OCI-LY3 (cell line): Measurements from ENCODE around the gene PTPRD.

ENCODE experiments used
- H2AFZ ChIP-seq: fragments of 200-600, 300-600 bp; shearing (Covaris generic); 2 replicates; pipeline ENCODE4 v1.6.0; 2014; ENCODE audit warnings: antibody characterized with exemption, low read depth, low read length
- H3K27ac ChIP-seq: fragments of 200-600, 300-600 bp; sonication (generic); 2 replicates; pipeline ENCODE4 v1.5.1; 2014; ENCODE audit warnings: mild to moderate bottlenecking, low read length, moderate library complexity, mixed read lengths
- H3K27me3 ChIP-seq: fragments of 200-600, 300-600 bp; sonication (generic); 2 replicates; pipeline ENCODE4 v1.6.1; 2014; ENCODE audit warnings: low read depth, low read length, mixed read lengths
- H3K36me3 ChIP-seq: fragments of 200-600, 300-600 bp; sonication (generic); replicated peaks from 2 replicates; pipeline ENCODE3; 2014; ENCODE audit warnings: low read depth, low read length, mixed read lengths
- H3K4me1 ChIP-seq: fragments of 300-600, 200-600 bp; sonication (generic); 2 replicates; pipeline ENCODE4 v1.6.1; 2014; ENCODE audit warnings: low read length, mixed read lengths
- H3K4me2 ChIP-seq: fragments of 200-600, 300-600 bp; sonication (generic); 2 replicates; pipeline ENCODE4 v1.6.1; 2014; ENCODE audit warnings: low read length, mixed read lengths
- H3K4me3 ChIP-seq: fragments of 300-600, 200-600 bp; sonication (generic); 2 replicates; pipeline ENCODE4 v1.5.1; 2014; ENCODE audit warnings: antibody characterized with exemption, mild to moderate bottlenecking, low read length, moderate library complexity
- H3K79me2 ChIP-seq: fragments of 300-600, 200-600 bp; shearing (Covaris generic); 2 replicates; pipeline ENCODE4 v1.6.1; 2014; ENCODE audit warnings: mild to moderate bottlenecking, low read length, mixed read lengths
- H3K9ac ChIP-seq: fragments of 300-600, 200-600 bp; shearing (Covaris generic); 2 replicates; pipeline ENCODE4 v1.6.0; 2014; ENCODE audit warnings: mild to moderate bottlenecking, low read length, moderate library complexity
- H3K9me3 ChIP-seq: fragments of 200-600, 300-600 bp; shearing (Covaris generic); 2 replicates; pipeline ENCODE4 v1.6.1; 2014; ENCODE audit warnings: low read length, mixed read lengths; ENCODE audit not compliant: insufficient read depth
- H4K20me1 ChIP-seq: fragments of 200-600, 300-600 bp; sonication (generic); 2 replicates; pipeline ENCODE4 v1.6.1; 2016; ENCODE audit warnings: low read length, mixed read lengths; ENCODE audit not compliant: insufficient read depth
- CTCF ChIP-seq: fragments of 200-600, 300-600 bp; sonication (generic); IDR thresholded peaks from 2 replicates; pipeline ENCODE4 v1.5.1; 2014; ENCODE audit warnings: antibody characterized with exemption, low read length, low read depth
- EZH2phosphoT487 ChIP-seq: fragments of 200-600 bp; shearing (Covaris generic); IDR thresholded peaks from 2 replicates; pipeline ENCODE4 v1.6.1; 2018; ENCODE audit warnings: antibody characterized with exemption, mixed run types, low read depth

Gene PTPRD

GRCh38 chr9:9362332-9362731, 1250.5 kb downstream of the PTPRD start:
- Histone ChIP-seq H2AFZ (no peak overlapping the region), H3K79me2 (no peaks in the 10 kb centered on the region), H3K9ac (no peak overlapping the region), H3K4me1 (no peaks in the 10 kb centered on the region), H3K36me3 (no peaks in the 10 kb centered on the region), H4K20me1 (no peaks in the 10 kb centered on the region), H3K4me2 (no peak overlapping the region), H3K27me3 (no peaks in the 10 kb centered on the region), H3K9me3 (no peaks in the 10 kb centered on the region), H3K4me3 (no peak overlapping the region), H3K27ac (no peak overlapping the region)
- TF ChIP-seq CTCF: no peak

- Histone ChIP-seq H3K27ac (no peak overlapping the region), H3K36me3 (no peaks in the 10 kb centered on the region), H3K79me2 (no peaks in the 10 kb centered on the region), H3K4me2 (no peak overlapping the region), H3K4me3 (no peak overlapping the region), H3K27me3 (no peaks in the 10 kb centered on the region), H3K9ac (no peak overlapping the region), H4K20me1 (no peaks in the 10 kb centered on the region), H3K4me1 (peaks cover 19% of the 10 kb centered on the region), H2AFZ (no peak overlapping the region), H3K9me3 (no peaks in the 10 kb centered on the region)
- TF ChIP-seq CTCF (peak; percentile 63), EZH2phosphoT487 (no peak)
These were observed 1259.8 kb downstream of the PTPRD start for GRCh38 chr9:9352877-9353481.

- H3K4me3 ChIP-seq: no peak overlapping the region
- H3K36me3 ChIP-seq: no peaks in the 10 kb centered on the region
- no peaks in the 10 kb centered on the region for H4K20me1 ChIP-seq
- H3K4me1 ChIP-seq: no peaks in the 10 kb centered on the region
- H3K4me2 ChIP-seq: no peak overlapping the region
- H3K9ac ChIP-seq: no peak overlapping the region
- no peak overlapping the region for H2AFZ ChIP-seq
- H3K27ac ChIP-seq: no peak overlapping the region
- no peak for TF ChIP-seq EZH2phosphoT487
- TF ChIP-seq CTCF: no peak
- H3K79me2 ChIP-seq: no peaks in the 10 kb centered on the region
- no peaks in the 10 kb centered on the region for H3K9me3 ChIP-seq
- H3K27me3 ChIP-seq: no peaks in the 10 kb centered on the region
These were observed 1271.6 kb downstream of the PTPRD start for GRCh38 chr9:9341203-9341602.

- Histone ChIP-seq H3K4me3 (no peak overlapping the region), H3K36me3 (no peaks in the 10 kb centered on the region), H3K27ac (no peak overlapping the region), H3K27me3 (no peaks in the 10 kb centered on the region), H3K9ac (no peak overlapping the region), H3K9me3 (no peaks in the 10 kb centered on the region), H3K4me2 (no peak overlapping the region), H3K4me1 (no peaks in the 10 kb centered on the region), H4K20me1 (no peaks in the 10 kb centered on the region), H2AFZ (no peak overlapping the region), H3K79me2 (no peaks in the 10 kb centered on the region)
- no peak for TF ChIP-seq CTCF
- TF ChIP-seq EZH2phosphoT487: no peak
These were observed 1275.7 kb downstream of the PTPRD start for GRCh38 chr9:9337129-9337528.
